Ovary (tissue), 3 donors: ENCODE measurements around the gene IFNW1.

Experiments
- POLR2A ChIP-seq: fragments of 450-650 bp; IDR thresholded peaks from one replicate; pipeline ENCODE4 v1.6.1; 2017; ENCODE audit warnings: antibody characterized with exemption, mild to moderate bottlenecking, moderate library complexity
- TF ChIP-seq, protein P1 (sequence below), 3 donors: fragments of 450-650 bp in 2 of 3; fragments of 200-600 bp in 1 of 3; IDR thresholded peaks; one replicate each; pipeline versions ENCODE4 v1.5.1 to v1.8.0; 2016 to 2022; ENCODE audit warnings: antibody characterized with exemption in 3 of 3, mild to moderate bottlenecking in 1 of 3
- donor health status: DM: no; HTN: no; CAD: no.

DNA sequence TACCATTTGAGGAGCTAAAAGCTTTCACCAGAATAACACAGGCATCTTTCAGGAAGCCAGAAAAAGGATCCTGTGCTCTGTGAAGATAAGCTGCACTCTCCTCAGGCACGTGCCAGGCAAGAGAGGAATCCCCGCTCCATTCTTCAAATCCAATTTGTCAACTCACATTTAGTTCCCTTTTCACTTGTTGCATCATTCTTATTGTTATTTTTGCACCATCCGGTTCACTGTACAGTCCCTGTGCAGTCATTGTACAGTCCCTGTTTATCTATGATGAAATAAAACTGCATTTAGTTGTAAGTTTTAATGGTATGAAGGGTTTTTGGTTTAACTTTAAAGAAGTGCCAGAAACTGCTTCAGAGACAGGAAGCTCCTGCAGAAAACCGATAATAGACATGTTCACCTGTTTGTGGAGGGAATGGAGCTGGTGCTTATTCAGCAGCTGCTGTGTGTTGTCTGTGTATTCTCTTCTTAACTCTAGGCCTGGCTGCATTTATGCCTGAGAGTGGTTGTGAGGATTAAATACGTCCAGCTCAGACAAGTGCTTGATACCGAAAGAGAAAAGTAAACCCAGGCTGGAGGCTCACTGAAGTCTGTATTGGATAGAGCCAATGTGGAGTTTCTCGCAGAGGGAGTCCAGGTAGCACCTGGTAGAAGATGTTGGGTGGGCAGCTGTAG, 22.4 kb downstream of the IFNW1 start:
- no peak for TF ChIP-seq POLR2A
- TF ChIP-seq, protein P1, sequence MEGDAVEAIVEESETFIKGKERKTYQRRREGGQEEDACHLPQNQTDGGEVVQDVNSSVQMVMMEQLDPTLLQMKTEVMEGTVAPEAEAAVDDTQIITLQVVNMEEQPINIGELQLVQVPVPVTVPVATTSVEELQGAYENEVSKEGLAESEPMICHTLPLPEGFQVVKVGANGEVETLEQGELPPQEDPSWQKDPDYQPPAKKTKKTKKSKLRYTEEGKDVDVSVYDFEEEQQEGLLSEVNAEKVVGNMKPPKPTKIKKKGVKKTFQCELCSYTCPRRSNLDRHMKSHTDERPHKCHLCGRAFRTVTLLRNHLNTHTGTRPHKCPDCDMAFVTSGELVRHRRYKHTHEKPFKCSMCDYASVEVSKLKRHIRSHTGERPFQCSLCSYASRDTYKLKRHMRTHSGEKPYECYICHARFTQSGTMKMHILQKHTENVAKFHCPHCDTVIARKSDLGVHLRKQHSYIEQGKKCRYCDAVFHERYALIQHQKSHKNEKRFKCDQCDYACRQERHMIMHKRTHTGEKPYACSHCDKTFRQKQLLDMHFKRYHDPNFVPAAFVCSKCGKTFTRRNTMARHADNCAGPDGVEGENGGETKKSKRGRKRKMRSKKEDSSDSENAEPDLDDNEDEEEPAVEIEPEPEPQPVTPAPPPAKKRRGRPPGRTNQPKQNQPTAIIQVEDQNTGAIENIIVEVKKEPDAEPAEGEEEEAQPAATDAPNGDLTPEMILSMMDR (IDR thresholded peaks at IDR 0.05), result no peak
